HG03520 (cell line): Measurements from ENCODE around the gene CDR2.
A peak's percentile ranks its signal among the peaks of the same experiment; 100 is the strongest.
"Not testable (repeated sequence)": the region's sequence is repeated elsewhere in the genome, so short reads cannot be mapped to it uniquely, and the experiment has no call there.

ENCODE experiments used
- ATAC-seq: cut with Tn5 transposase; IDR thresholded peaks from one replicate; pipeline ENCODE4 v1.9.1; 2021; ENCODE audit warnings: mild to moderate bottlenecking, moderate library complexity; ENCODE audit not compliant: unreplicated experiment

Gene CDR2

DNA sequence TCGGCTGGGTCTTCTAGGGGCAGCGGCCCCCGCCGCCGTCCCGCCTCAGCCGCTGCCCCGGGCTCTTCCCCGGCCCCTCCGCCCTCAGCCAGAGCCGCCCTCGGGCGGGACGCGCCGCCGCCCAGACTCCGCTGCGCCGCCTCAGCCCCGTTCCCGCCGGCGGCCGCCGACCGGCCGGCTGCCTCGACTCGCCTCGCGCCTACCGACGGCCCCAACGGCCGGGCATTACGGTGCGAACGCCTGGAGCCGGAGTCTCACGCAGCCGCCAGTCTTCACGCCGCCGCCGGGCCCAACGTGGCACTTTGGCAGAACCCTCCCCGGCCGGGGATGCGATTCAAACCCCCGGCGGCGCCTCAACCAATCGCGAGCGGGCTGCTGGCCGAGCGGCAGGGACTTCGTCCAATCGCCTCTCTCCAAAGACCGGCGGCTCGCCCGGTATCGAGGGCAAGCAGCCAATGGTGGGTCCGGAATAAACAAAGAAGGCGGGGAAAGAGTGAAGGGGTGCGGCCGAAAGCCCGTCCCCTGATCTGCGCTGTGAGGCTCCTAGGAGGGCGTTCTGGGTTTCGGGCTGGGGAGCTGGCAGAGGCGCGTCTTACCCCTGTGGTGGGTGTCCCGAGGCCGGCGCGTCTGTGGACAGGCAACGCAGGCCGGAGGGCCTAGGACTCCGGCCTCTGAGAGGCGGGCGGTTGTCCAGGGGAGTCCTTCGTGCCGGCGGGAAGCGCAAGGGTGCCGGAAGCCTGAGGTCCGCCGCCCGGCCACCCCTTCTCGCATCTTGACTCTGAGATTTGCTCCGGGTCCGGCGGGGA, at the start of gene CDR2:
Gene CDR2, minus strand, starts transcription at position 309 of the 806 bp plus-strand sequence. CDS start 310 bp downstream, outside the sequence.
- peak; percentile 93 for ATAC-seq

DNA sequence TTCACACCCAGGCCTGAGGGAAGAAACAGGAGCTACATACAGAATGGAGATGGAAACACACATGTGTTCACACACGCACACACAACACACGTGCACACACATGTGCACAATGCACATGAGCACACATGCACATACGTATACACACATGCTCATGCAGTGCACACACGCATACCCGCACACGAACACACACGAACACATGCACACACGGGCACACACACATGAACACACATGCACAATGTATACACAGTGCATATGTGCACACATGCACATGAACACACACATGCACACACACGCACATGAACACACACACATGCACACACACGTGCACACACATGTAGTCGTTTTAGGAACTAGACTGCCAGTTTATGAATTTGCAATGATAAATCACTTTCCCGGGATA, 49.3 kb upstream of the CDR2 start:
- ATAC-seq = no peak

DNA sequence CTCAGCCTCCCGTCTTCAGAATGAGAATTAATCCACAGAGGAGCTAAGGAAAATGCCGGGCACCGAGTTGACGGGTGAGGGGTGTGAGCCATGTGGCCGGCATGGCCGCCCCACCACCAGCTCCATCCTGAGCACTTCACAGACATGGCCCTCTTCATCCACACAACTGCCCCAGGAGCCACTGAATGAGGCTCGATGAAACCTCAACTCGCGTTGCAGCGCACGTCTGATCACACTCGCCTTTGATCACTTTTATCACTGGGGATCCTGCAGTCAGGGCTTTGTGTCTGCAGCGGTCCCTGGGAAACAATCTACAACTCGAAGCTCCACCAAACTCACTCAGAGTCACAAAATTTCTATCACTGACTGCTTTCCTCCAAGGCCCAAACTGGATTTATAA, 46.7 kb upstream of the CDR2 start:
- ATAC-seq = no peak

DNA sequence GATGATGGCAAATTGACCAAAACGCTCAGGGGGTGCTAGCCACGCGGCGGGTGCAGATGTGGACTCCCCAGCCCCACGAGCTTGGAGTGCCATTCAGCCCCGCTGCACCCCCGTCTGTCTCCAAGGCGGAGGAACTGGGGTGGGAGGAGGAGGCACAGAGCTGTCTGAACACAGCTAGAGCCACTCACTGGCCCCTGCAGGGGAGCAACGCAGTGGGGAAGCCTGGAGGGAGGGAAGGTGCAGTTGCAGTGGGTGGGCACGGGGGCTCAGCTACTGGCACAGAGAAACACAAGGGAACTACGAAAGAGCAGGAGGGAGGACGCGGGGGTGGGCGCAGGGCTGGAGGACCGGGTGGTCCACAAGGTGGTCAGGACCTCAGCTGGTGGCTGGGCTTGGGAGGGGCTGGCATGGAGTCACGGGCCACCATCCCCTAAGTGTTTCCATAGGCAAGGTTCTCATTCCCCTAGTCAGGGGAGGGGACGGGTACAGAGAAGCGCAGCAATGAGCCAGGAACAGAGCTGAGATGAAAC, 46.3 kb upstream of the CDR2 start:
- ATAC-seq = no peak

DNA sequence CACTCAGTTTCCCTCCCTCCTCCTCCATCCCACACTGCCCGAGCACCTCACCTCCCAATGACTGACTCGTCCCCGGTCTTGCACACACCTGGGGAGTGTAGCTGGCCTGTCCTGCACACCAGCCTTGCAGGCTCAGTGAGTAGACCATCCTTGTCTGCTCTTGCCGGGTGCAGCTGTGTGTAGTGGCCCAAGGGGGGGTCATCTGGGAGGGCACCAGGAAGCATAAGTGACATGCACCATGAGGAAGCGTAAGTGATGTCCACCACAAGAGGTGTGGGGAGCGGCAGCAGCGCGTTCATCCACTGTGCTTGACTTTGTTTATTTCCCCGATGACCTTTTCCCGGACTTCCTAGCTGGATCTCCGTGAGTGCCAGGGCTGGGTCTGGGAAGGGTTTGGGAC, 45.5 kb upstream of the CDR2 start:
- ATAC-seq = no peak

DNA sequence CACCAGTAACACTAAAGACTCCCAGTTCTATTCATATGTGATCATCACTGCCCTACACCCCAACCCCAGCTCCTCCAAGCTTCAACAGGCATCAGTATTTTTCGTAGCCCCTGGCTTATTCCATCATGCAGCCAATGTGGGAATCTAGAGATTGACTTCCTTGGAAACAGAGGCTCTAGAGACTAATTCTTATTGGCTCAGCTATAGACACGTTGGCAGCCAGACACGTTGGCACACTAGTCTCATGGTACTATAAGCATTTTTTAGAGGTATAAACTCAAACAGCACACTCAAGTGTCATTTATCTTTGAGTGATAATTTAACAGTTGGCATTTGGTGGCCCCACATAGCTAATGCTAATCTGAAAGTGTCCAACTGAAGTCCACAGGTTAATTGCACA, 44.4 kb upstream of the CDR2 start:
- ATAC-seq = no peak

DNA sequence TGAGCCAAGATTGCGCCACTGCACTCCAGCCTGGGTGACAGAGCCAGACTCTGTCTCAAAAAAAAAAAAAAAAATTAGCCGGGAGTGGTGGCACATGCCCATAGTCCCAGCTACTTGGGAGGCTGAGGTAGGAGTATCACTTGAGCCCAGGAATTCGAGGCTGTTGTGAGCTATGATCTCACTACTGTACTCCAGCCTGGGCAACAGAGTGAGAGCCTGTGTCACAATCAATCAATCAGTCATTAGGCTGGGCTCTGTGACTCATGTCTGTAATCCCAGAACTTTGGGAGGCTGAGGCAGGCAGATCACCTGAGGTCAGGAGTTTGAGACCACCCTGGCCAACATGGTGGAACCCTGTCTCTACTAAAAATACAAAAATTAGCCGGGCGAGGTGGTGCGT, 43.4 kb upstream of the CDR2 start:
- not testable (repeated sequence) for ATAC-seq

DNA sequence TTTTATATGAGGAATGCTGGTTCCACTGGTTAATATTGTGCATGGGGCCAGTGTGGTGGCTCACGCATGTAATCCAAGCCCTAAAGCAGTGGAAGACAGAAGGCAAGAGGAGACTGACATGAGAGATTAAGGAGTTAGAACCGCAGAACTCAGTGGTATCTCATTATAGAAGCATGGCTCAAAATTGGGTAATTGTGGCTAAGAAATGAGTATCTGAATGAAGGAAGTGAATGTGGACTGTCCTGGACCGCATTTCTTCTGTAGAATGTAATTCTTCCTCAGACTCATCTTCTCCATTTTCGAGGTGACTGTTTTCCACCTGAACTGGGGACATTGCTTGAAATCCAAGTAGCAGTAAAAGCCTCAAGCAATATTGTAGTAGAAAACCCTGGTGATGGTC, 42.6 kb upstream of the CDR2 start:
- no peak for ATAC-seq

DNA sequence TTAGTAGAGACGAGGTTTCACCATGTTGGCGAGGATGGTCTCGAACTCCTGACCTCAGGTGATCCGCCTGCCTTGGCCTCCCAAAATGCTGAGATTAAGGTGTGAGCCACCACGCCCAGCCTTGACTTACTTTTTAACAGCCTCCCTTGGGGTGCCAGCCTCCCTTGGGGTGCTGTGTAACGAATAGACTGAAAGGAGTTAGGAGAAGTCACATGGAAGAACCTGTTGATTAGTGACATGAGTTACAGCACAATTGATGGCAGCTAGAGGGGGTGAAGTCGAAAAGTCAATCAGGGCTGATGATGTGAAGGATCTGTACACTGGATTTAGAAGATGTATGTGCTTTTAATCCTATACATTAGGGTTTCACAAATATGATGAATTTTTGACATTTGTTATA, 39.4 kb upstream of the CDR2 start:
- ATAC-seq = no peak

DNA sequence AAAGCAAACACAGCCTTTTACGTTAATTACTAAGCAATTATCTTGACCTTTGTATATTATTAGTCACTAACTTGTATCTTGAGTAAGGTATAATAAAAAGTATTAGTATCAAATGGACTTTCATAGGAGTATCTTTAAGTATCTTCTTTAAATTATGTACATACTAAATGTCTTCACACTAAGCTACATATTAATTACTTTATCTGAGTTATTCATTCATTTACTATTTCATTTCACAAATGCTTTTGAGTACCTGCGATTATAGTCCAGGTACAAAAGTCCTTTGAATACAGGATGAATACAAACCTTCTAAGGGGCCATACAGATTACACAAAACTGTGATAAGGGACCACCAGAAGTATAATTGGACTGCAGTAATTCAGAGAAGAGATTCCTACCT, 33.1 kb upstream of the CDR2 start:
- ATAC-seq = no peak

DNA sequence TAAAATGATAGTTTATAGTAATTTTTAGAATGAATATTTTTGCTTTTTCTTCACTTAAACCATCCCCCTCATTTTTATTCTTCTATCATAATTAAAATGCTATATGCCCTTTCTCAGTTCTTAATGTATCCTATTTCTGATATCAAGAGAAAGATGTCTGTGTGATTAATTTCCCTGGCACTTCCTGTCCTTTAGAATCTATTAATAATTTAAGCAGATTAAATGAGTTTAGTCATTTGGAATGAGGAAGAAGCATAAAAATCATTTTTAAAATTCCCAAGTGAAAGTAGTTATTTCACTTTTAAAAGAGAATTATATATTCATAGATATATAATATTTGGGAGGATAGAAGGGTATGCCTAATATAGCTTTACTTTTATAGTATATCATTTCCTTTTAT, 27.8 kb upstream of the CDR2 start:
- ATAC-seq = no peak

DNA sequence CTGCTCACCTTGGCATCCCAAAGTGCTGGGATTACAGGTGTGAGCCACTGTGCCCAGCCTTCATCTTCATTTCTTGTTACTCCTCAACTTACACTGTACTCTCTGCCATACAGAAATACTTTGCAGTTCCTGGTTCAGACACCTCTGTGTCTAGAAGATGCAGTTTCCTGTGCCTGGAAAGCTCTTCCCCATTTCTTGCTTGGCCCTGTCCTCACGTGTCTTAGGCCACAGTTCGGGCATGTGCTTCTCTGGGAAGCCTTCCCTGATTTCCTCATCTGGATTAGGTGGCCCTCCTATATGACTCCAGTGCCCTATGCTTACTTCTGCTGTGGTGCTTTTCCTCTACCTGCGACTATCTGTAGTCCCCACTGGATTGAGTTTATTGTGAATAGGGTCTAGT, 26.5 kb upstream of the CDR2 start:
- ATAC-seq = no peak

DNA sequence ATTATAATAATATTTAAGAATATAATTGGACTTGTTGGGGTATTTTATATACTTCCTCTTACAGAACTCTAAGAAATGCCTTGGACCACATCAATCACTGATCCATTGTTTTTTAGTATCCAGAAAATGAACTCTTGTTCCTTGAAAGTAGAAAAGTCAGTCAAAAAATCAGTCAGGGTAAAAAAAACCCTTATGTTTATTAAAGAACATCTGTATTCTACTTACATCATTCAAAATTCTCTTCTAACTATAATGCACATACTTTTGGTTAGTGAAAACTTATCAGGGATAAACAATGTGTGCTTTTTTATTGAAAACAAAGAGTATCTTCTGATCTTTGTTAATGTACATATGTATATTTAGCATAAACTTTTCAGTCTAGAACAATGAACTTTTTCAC, 23.5 kb upstream of the CDR2 start:
- ATAC-seq = no peak

DNA sequence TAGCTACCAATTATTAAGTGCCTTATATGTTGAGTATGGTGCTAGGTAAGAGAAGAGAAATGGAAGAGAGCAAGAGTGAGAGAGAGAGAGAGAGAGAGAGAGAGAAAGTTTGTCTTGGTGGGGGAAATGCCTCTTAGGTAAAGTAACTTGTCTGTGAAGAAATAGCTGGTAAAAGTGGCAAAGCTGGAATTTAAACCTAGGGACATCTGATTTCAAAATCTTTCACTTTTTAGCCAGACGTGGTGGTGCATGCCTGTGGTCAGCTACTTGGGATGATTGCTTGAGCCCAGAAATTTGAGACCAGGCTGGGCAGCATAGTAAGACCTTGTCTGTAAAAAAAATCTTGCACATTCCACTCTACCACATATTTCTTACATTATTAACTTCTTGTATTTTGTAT, 23.0 kb upstream of the CDR2 start:
- ATAC-seq = no peak

DNA sequence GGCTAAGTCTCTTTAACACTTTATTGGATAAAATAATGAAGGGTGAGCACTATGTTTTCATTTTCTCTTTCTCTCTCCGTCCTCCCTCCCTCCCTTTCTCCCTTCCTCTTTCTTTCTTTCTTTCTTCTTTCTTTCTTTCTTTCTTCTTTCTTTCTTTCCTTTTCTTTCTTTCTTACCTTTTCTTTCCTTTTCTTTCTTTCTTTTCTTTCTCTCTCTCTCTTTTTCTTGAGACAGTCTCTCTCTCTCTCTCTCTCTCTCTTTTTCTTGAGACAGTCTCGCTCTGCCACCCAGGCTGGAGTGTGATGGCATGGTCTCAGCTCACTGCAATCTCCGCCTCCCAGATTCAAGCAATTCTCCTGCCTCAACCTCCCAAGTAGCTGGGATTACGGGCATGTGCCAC, 21.5 kb upstream of the CDR2 start:
- no peak for ATAC-seq

DNA sequence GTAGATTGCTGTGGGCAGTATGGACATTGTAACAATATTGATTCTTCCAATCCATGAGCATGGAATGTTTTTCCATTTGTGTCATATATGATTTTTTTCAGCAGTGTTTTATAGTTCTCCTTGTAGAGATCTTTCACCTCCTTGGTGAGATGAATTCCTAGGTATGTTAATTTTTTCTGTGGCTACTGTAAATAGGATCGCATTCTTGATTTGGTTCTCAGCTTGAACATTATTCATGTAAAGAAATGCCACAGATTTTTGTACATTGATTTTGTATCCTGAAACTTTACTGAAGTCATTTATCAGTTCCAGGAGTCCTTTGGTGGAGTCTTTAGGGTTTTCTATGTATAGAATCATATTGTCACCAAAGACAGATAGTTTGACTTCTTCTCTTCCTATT, 19.7 kb upstream of the CDR2 start:
- no peak for ATAC-seq

DNA sequence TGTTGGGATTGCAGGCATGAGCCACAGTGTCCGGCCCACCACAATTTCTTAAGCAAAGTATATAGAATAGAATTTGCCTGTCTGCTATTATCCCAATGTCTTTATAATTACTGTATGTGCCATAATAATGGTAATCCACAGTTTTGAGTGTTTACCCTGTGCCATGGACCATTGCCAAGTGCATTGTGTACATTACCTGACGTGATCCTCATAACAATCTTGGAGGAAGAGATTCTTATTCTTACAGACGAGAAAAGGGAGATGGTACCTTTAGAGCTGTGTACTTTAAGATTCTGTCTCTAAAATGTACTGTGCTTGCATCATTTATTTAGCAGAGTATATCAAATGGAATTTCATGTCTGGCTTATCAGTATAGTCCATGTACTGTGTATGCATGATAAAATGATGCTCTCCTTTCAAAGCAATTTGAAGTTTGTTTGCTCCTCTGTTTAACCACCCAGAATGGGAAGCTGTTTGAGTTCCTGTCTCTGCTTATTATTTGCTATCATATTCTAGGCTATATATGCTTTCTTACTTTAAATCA, 13.8 kb upstream of the CDR2 start:
- ATAC-seq = no peak

DNA sequence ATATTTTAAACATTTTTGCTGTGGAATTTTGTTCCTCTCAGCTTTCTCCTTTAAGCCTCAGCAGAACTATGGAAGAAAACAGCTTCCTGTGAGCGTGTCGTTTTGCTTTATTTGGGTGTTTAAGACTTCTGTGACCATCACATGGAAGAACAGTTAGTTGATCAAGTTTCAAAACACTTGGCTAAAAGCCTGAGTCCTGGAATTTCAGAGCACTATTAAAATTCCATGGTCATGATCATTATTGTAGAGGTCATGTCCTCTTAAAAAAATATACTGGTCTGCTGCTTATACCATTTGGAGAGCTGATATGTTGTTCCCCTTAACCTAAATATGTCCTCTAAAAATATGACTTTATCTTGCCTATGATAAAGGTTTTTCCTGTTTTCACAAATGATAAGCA, 12.6 kb upstream of the CDR2 start:
- no peak for ATAC-seq

DNA sequence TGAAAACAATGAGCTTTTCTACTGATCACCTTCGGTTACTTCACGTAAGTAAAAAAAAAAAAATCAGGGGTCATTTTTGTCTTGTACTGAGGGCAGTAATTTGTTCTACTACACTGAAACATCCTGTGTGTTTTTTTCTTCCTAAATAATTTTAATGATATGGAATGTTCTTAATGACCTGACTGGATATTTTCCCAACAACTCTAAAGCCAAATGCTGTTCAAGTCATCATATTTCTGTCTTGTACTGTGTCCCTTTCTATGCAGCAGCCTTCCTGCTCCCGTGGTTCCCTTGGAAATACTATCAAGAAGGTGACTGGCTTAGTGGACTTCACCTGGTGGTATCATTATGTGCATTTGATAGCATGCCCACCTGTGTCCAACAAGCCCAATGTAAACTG, 10.8 kb upstream of the CDR2 start:
- ATAC-seq = no peak

DNA sequence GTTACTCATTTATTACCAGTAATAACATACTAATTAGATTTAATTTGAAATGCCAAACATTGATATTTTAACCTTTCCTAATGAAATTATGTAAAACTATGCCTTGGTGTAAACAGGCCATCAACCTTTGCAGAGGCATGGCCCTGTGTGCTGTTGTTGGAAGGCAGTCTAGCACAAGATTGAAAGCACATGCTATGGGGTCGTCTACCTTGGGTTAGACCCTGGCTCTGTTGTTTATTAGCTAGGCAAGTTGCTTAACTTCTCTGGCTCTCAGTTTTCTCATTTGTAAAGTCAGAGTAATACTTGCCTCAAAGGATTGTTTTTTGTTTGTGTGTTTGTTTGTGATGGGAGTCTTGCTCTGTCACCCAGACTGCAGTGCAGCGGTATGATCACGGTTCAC, 9.4 kb upstream of the CDR2 start:
- no peak for ATAC-seq

DNA sequence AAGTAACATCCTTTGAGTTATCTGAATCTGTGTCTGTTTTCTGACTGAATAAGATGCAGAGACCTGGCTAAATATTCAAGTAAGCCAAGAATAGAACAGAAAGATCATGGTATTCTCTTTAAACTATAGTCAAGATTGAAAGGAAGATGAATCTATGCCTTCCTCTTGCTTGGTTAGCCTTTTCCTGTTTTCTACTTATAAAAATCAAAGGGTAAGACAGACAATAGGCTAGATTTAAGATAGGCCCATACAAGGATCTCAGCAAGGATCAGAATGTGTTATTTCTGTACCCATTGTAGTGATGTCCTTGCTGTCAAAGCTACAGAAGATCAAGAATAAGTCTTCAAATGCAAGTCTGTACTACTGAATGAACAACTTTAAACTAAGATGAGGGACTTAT, 7.0 kb upstream of the CDR2 start:
- ATAC-seq = no peak

DNA sequence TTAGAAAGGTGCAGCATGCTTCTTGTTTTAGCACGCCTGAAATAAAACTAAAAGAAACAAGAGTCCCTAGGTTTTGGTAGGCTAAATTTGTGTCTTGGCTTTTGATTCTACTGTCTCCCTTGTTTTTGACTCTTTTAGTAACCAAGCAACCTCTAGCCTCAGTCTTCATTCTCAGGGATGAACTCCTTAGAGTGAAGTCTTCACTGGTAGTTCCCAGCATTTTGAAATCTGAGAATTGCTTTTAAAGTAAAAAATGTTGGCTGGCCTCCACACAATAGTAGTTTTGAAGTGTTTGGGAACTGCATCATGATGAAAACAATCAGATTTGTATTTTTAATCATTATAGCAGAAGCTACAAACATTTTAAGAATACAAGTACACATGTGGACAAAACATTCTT, 6.1 kb upstream of the CDR2 start:
- ATAC-seq = no peak

DNA sequence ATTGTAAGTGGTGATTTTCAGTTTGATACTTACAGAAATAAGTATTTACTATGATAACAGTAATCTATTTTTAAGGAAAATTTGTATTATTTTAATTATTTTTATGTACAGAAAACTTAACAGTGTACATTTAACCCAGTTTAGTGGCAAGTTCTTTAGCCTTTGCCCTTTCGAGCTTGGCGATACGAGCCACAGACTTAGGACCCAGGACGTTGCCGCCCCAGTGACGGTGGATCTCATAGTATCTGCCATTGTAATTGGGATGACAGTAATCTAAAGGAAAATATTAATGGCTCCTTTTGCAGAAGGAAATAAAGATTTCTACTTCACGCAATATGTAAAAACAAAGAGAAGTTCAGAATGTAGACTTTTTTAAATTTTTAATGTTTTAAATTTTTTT, 5.2 kb upstream of the CDR2 start:
- no peak for ATAC-seq
